Common myeloid progenitor, CD34-positive (primary cell): Measurements from ENCODE around the gene COA6.
"Not testable (repeated sequence)": the region's sequence is repeated elsewhere in the genome, so short reads cannot be mapped to it uniquely, and the experiment has no call there.

Source experiments
- CTCF ChIA-PET: fragments of 350-600 bp; sonication (Branson Sonifier 250); formaldehyde crosslinking; loops from one replicate; lab custom pipeline; 2021; ENCODE audit warnings: antibody characterized with exemption; lab: Charles Lee
- POLR2A ChIA-PET: fragments of 350-600 bp; sonication (Branson Sonifier 250); formaldehyde crosslinking; loops from one replicate; lab custom pipeline; 2021; ENCODE audit warnings: antibody characterized with exemption; lab: Charles Lee
- DNase-seq, 3 donors: peaks; one replicate each; pipeline versions ENCODE4 v3.0.0 to v3.0.0-alpha.2; 2013
- H3K27ac ChIP-seq, 2 experiments: 1 replicate in 1 of 2; 2 replicates in 1 of 2; pipeline ENCODE4 v1.7.0; 2013; ENCODE audit warnings: inconsistent platforms in 2 of 2, low read length in 2 of 2, mild to moderate bottlenecking in 2 of 2, low read depth in 1 of 2, moderate library complexity in 1 of 2; ENCODE audit not compliant: severe bottlenecking in 2 of 2, insufficient read depth in 1 of 2, poor library complexity in 1 of 2
- H3K27me3 ChIP-seq, 5 experiments: replicated peaks in 2 of 5; 1 replicate in 3 of 5; 2 replicates in 2 of 5; pipeline versions ENCODE4 v1.6.1 to v1.7.0; 2013; ENCODE audit warnings: low read length in 4 of 5, mild to moderate bottlenecking in 2 of 5, moderate library complexity in 2 of 5, inconsistent platforms in 1 of 5; ENCODE audit not compliant: insufficient read depth in 5 of 5, control insufficient read depth in 4 of 5
- H3K36me3 ChIP-seq, 4 experiments: 1 replicate in 2 of 4; 2 replicates in 2 of 4; pipeline versions ENCODE4 v1.6.1 to v1.7.0; 2013; ENCODE audit warnings: low read length in 3 of 4, control low read depth in 1 of 4, mild to moderate bottlenecking in 1 of 4; ENCODE audit not compliant: control insufficient read depth in 4 of 4, insufficient read depth in 4 of 4
- H3K4me1 ChIP-seq, 4 experiments: 1 replicate in 3 of 4; 2 replicates in 1 of 4; pipeline versions ENCODE4 v1.6.1 to v1.7.1; 2013; ENCODE audit warnings: low read length in 3 of 4, mild to moderate bottlenecking in 3 of 4, control low read depth in 1 of 4, inconsistent platforms in 1 of 4, moderate library complexity in 1 of 4; ENCODE audit not compliant: control insufficient read depth in 4 of 4, insufficient read depth in 4 of 4; ENCODE audit errors: control extremely low read depth in 1 of 4
- H3K4me3 ChIP-seq, 7 experiments: 1 replicate in 4 of 7; 2 replicates in 3 of 7; pipeline versions ENCODE4 v1.5.1 to v1.7.0; 2013; ENCODE audit warnings: mild to moderate bottlenecking in 7 of 7, low read length in 6 of 7, moderate library complexity in 6 of 7, inconsistent platforms in 2 of 7, low read depth in 2 of 7, control low read depth in 1 of 7; ENCODE audit not compliant: insufficient read depth in 4 of 7, control insufficient read depth in 1 of 7; ENCODE audit errors: extremely low read depth in 1 of 7
- H3K9me3 ChIP-seq, 5 experiments: 1 replicate in 4 of 5; 2 replicates in 1 of 5; pipeline versions ENCODE4 v1.6.1 to v1.7.1; 2013; ENCODE audit warnings: low read length in 4 of 5, mild to moderate bottlenecking in 2 of 5, inconsistent platforms in 1 of 5, low read depth in 1 of 5, moderate library complexity in 1 of 5; ENCODE audit not compliant: control insufficient read depth in 4 of 5, insufficient read depth in 2 of 5; ENCODE audit errors: control extremely low read depth in 1 of 5
- WGBS: methylation state at CpG from one replicate; pipeline ENCODE4 v1.1.5; 2013; ENCODE audit not compliant: insufficient coverage; 5-methylcytosine and 5-hydroxymethylcytosine counted together

Gene COA6

DNA sequence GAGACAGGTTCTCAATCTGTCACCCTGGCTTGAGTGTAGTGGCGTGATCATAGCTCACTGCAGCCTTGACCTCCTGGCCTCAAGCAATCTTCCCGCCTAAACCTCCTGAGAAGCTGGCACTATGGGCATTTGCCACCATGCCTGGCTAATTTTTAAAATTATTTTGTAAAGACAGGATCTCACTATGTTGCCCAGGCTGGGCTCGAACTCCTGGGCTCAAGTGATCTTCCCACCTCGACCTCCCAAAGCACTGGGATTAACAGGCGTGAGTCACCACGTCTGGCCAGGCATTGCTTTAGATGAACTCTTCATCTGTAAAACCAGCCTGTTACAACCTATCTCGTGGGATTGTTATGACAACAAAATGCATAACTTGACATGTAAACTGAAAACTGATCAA, 2.4 kb downstream of the COA6 start:
- WGBS: 99% methylated on average over 6 of the region's 7 CpGs
- Histone ChIP-seq H3K4me1 (peaks cover 11 to 22% (median 12%) of the 10 kb centered on the region in 4 experiments), H3K27me3 (no peaks in the 10 kb centered on the region), H3K27ac (no peak overlapping the region), H3K4me3 (no peak overlapping the region), H3K36me3 (peaks cover 12 to 45% (median 28%) of the 10 kb centered on the region in 4 experiments), H3K9me3 (peaks cover 0 to 2% (median 0%) of the 10 kb centered on the region in 5 experiments)
- CTCF ChIA-PET: interaction anchor here (2.0 kb wide), 1 partner anchor 48 kb away, joined by 4 read pairs; no protein-coding TSS in a partner anchor
- POLR2A ChIA-PET: no interaction called here
- no peak for DNase-seq

DNA sequence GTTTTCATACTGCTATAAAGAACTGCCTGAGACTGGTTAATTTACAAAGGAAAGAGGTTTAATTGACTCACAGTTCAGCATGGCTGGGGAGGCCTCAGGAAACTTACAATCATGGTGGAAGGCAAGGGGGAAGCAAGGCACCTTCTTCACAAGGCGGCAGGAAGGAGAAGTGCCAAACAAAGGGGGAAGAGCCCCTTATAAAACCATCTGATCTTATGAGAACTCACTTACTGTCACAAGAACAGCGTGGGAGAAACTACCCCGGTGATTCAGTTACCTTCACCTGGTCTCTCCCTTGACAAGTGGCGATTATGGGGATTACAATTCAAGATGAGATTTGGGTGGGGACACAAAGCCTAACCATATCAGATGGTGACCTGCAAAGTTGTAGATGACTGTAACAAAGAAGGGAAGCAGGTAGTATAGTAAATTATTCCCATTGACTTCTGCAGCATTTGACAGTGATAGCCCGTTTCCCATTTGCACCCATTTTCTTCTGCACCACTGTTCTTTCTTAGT, 6.4 kb downstream of the COA6 start:
- CTCF ChIA-PET: interaction anchor here (0.6 kb wide), 1 partner anchor 221 kb away, joined by 3 read pairs; no protein-coding TSS in a partner anchor
- POLR2A ChIA-PET, H3K27ac ChIP-seq, H3K4me1 ChIP-seq, H3K9me3 ChIP-seq, H3K4me3 ChIP-seq, H3K27me3 ChIP-seq: not testable (repeated sequence)
- WGBS: 100% methylated on average over 3 of the region's 5 CpGs
- H3K36me3 ChIP-seq: peaks cover 14 to 66% (median 44%) of the 10 kb centered on the region in 4 experiments
- DNase-seq: peak in 1 of 3 donors; percentile 13

DNA sequence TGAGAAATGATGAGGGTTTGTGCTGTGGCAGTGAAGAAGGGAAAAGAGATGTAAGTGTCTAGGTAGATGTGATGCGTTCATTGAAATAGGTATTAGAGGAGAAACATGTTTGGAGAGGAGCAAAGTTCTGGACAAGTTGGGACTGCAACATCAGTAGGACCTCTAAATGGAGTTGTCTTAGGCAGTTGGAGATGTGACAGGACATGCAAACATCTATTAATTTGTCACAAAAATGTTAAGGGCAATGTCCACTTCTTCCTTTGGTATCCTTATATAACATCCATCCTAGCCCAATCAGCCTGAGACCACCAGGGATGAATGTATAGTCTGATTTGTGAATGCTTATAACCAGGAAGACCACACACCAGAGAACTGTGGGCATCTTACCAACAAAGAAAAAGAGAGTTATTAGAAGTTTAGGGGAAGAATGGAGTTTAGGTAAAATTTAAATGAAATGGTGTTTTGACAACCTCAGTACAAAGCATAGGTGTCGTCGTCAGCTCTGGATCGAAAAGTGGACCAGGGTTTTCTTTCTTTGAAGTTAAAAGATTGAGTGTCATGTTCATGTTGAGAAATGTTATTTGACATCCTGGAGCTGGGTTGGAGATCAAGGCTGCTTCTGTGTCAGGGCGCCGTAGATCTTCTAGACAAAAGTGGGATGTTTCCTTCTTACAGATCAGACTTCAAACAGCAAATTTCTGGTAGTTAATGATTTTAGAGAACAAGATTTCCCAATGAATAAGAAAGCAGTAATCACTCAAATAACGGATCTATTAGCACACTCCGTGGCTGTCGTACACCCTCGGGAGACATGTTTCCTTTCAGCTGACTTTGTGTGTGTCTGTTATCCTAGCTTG, 8.7 kb downstream of the COA6 start:
- Histone ChIP-seq H3K4me3 (no peak overlapping the region), H3K9me3 (peaks cover 0 to 2% (median 0%) of the 10 kb centered on the region in 5 experiments), H3K36me3 (peaks cover 11 to 55% (median 34%) of the 10 kb centered on the region in 4 experiments), H3K27me3 (no peaks in the 10 kb centered on the region), H3K4me1 (no peaks in the 10 kb centered on the region), H3K27ac (no peak overlapping the region)
- no peak for DNase-seq
- CTCF ChIA-PET: no interaction called here
- POLR2A ChIA-PET: no interaction called here
- WGBS: 100% methylated on average over 8 of the region's 10 CpGs

DNA sequence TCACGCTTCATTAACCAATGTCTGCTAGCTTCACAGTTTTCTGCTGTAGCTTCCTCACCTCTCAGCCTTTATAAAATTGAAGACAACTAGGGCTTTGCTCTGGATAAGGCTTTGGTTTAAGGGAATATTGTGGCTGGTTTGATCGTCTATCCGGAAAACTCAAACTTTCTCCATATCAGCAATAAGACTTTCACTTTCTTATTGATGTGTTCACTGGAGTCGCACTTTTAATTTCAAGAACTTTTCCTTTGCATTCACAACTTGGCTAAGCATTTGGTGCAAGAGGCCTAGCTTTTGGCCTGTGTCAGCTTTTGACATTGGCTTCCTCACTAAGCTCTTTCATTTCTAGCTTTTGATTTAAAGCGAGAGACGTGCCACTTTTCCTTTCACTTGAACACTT, 12.9 kb downstream of the COA6 start:
- no peaks in the 10 kb centered on the region for H3K4me1 ChIP-seq
- DNase-seq: no peak
- H3K9me3 ChIP-seq: no peaks in the 10 kb centered on the region
- no peak overlapping the region for H3K27ac ChIP-seq
- H3K4me3 ChIP-seq: no peak overlapping the region
- H3K36me3 ChIP-seq: peaks cover 5 to 32% (median 20%) of the 10 kb centered on the region in 4 experiments
- CTCF ChIA-PET: interaction anchor here (1.1 kb wide), 1 partner anchor 10 kb away, joined by 5 read pairs; no protein-coding TSS in a partner anchor
- 94% methylated on average over 3 of the region's 6 CpGs for WGBS
- H3K27me3 ChIP-seq: no peaks in the 10 kb centered on the region
- POLR2A ChIA-PET: no interaction called here

DNA sequence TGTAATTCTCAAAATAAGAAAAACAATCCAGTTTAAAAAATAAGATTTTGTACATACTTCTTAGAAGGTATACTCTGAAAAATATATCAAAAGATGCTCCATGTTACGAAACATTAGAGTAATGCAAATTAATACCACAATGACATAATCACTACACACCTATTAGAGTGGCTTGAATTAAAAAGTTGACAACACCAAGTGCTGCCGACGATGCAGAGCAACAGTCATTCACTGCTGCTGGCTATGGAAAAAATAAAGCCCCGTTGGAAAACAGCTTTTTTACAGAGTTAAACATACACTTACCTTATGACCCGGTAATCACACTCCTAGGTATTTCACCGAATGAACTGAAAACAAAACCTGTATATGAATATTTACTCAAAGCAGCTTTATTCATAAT, 14.8 kb downstream of the COA6 start:
- Histone ChIP-seq H3K9me3 (no peaks in the 10 kb centered on the region), H3K27me3 (no peaks in the 10 kb centered on the region), H3K27ac (no peak overlapping the region), H3K36me3 (peaks cover 3 to 35% (median 22%) of the 10 kb centered on the region in 4 experiments), H3K4me1 (no peaks in the 10 kb centered on the region), H3K4me3 (no peak overlapping the region)
- DNase-seq: no peak
- 100% methylated on average over 3 of the region's 6 CpGs for WGBS
- CTCF ChIA-PET: no interaction called here
- POLR2A ChIA-PET: interaction anchor here (0.7 kb wide), 1 partner anchor 38 kb away, joined by 5 read pairs; no protein-coding TSS in a partner anchor

DNA sequence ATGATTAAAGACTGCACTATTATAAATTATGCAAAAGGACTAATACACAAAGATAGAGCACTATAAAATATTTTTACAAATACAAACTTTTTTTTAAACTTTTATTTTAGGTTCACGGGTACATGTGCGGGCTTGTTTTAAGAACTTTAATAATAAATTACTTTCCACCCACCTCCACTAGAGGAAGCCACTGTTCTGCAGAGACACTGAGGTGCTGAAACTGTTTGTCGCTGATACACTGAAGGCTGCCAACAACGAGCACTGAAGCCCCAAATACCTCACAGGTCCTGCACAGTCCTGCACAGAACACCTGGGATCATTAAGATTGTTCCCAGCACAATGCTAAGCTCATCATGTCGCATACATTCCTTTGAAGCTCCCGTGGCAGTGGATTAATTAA, 19.9 kb downstream of the COA6 start:
- Histone ChIP-seq H3K9me3 (no peaks in the 10 kb centered on the region), H3K36me3 (peaks cover 19 to 54% (median 36%) of the 10 kb centered on the region in 4 experiments), H3K27me3 (no peaks in the 10 kb centered on the region), H3K4me1 (peaks cover under 1 to 5% (median 3%) of the 10 kb centered on the region in 4 experiments), H3K4me3 (no peak overlapping the region), H3K27ac (no peak overlapping the region)
- DNase-seq: no peak
- POLR2A ChIA-PET: no interaction called here
- CTCF ChIA-PET: interaction anchor here (2.2 kb wide), 1 partner anchor 19 kb away, joined by 7 read pairs; no protein-coding TSS in a partner anchor
- 93% methylated on average over 3 of the region's 6 CpGs for WGBS

DNA sequence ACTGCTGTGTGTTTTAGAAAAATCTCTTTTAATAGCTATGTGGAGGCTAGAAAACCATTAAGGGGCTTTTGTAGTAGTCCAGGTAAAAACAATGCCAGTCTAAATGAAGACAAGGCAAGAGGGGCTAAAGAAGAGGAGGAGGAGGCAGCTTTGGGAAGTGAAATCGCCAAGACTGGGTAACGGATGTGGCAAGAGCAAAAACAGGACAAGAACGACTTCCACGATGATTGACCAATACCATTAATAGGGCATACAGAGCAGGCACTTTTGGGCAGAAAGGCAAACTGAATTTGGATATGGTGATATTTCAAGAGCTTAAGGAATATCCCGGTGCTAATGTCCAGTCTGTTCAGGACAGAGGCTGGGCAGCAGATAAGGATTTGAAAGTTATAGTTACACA, 22.0 kb downstream of the COA6 start:
- 93% methylated on average over 5 of the region's 5 CpGs for WGBS
- DNase-seq: no peak
- Histone ChIP-seq H3K27me3 (no peaks in the 10 kb centered on the region), H3K4me1 (peaks cover 5 to 18% (median 10%) of the 10 kb centered on the region in 4 experiments), H3K27ac (no peak overlapping the region), H3K4me3 (no peak overlapping the region), H3K36me3 (peaks cover 16 to 55% (median 33%) of the 10 kb centered on the region in 4 experiments), H3K9me3 (no peaks in the 10 kb centered on the region)
- ChIA-PET POLR2A (no interaction called here), CTCF (interaction anchor here (1.9 kb wide), 1 partner anchor 9 kb away, joined by 5 read pairs; no protein-coding TSS in a partner anchor)
